H9 (cell line): ENCODE data around the gene CCDC85A. TPM values are rescaled to one million over a fixed set of nuclear protein-coding genes. Genes with fewer than 3 reads are reported as not detected.

Experiments
- DNase-seq: peaks from one replicate; pipeline ENCODE4 v3.0.0-alpha.2; 2017
- H2AFZ ChIP-seq: one replicate; pipeline ENCODE4 v1.6.1; 2013; ENCODE audit warnings: mild to moderate bottlenecking, low read length, control low read depth, moderate library complexity
- H2AK5ac ChIP-seq: 2 replicates; pipeline ENCODE4 v1.6.1; 2013; ENCODE audit warnings: low read length, control low read depth, mixed read lengths; ENCODE audit not compliant: insufficient read length
- H2BK120ac ChIP-seq: one replicate; pipeline ENCODE4 v1.6.1; 2013; ENCODE audit warnings: low read depth, mild to moderate bottlenecking, low read length, control low read depth, inconsistent platforms; ENCODE audit not compliant: poor library complexity, severe bottlenecking
- H2BK12ac ChIP-seq: 2 replicates; pipeline ENCODE4 v1.6.1; 2013; ENCODE audit warnings: low read length, control low read depth, mixed read lengths, low read depth; ENCODE audit not compliant: insufficient read length
- H2BK15ac ChIP-seq: 2 replicates; pipeline ENCODE4 v1.6.1; 2013; ENCODE audit warnings: low read depth, low read length, control low read depth
- H2BK20ac ChIP-seq: one replicate; pipeline ENCODE4 v1.6.1; 2013; ENCODE audit warnings: low read depth, mild to moderate bottlenecking, low read length, control low read depth, inconsistent platforms; ENCODE audit not compliant: poor library complexity, severe bottlenecking
- H2BK5ac ChIP-seq: 2 replicates; pipeline ENCODE4 v1.6.1; 2013; ENCODE audit warnings: low read length, control low read depth, mixed read lengths; ENCODE audit not compliant: insufficient read length
- H3K14ac ChIP-seq: 2 replicates; pipeline ENCODE4 v1.6.1; 2013; ENCODE audit warnings: low read length, control low read depth; ENCODE audit not compliant: insufficient read depth
- H3K18ac ChIP-seq: 2 replicates; pipeline ENCODE4 v1.6.1; 2013; ENCODE audit warnings: low read depth, mild to moderate bottlenecking, mixed read lengths, low read length, control low read depth; ENCODE audit not compliant: insufficient read length
- H3K23ac ChIP-seq: 2 replicates; pipeline ENCODE4 v1.6.1; 2013; ENCODE audit warnings: low read length, control low read depth, mixed read lengths, low read depth; ENCODE audit not compliant: insufficient read length
- H3K23me2 ChIP-seq: 2 replicates; pipeline ENCODE4 v1.6.1; 2013; ENCODE audit warnings: low read depth, mild to moderate bottlenecking, mixed read lengths, low read length, control low read depth; ENCODE audit not compliant: insufficient read length, poor library complexity, severe bottlenecking
- H3K27ac ChIP-seq: 2 replicates; pipeline ENCODE4 v1.5.1; 2013; ENCODE audit warnings: low read length, control low read depth, mixed read lengths, low read depth; ENCODE audit not compliant: insufficient read length
- H3K27me3 ChIP-seq: 2 replicates; pipeline ENCODE4 v1.6.1; 2013; ENCODE audit warnings: low read length, control low read depth, inconsistent platforms; ENCODE audit not compliant: insufficient read depth
- H3K4ac ChIP-seq: 2 replicates; pipeline ENCODE4 v1.6.1; 2013; ENCODE audit warnings: low read depth, mild to moderate bottlenecking, control low read depth, inconsistent platforms, low read length, moderate library complexity
- H3K4me1 ChIP-seq: 2 replicates; pipeline ENCODE4 v1.6.1; 2013; ENCODE audit warnings: low read length, control low read depth, inconsistent platforms; ENCODE audit not compliant: insufficient read depth
- H3K4me2 ChIP-seq: 2 replicates; pipeline ENCODE4 v1.6.1; 2013; ENCODE audit warnings: low read length, control low read depth, mixed read lengths; ENCODE audit not compliant: insufficient read length, insufficient read depth
- H3K56ac ChIP-seq: 2 replicates; pipeline ENCODE4 v1.6.1; 2013; ENCODE audit warnings: low read depth, mild to moderate bottlenecking, mixed read lengths, low read length, control low read depth; ENCODE audit not compliant: insufficient read length
- H3K79me1 ChIP-seq: 2 replicates; pipeline ENCODE4 v1.6.1; 2013; ENCODE audit warnings: low read depth, mild to moderate bottlenecking, moderate library complexity, low read length, control low read depth, inconsistent platforms; ENCODE audit not compliant: insufficient read depth, poor library complexity, severe bottlenecking
- H3K79me2 ChIP-seq: 2 replicates; pipeline ENCODE4 v1.6.1; 2013; ENCODE audit warnings: low read length, control low read depth, inconsistent platforms; ENCODE audit not compliant: insufficient read depth
- H3K9ac ChIP-seq: 2 replicates; pipeline ENCODE4 v1.6.1; 2013; ENCODE audit warnings: low read length, control low read depth, mixed read lengths; ENCODE audit not compliant: insufficient read length; ENCODE audit errors: extremely low read depth
- H3K9me3 ChIP-seq: one replicate; pipeline ENCODE4 v1.6.1; 2013; ENCODE audit warnings: low read depth, low read length, inconsistent platforms; ENCODE audit not compliant: control insufficient read depth
- H3T11ph ChIP-seq: one replicate; pipeline ENCODE4 v1.6.1; 2013; ENCODE audit warnings: mild to moderate bottlenecking, low read length, control low read depth, inconsistent platforms
- H4K20me1 ChIP-seq: one replicate; pipeline ENCODE4 v1.6.1; 2013; ENCODE audit not compliant: control insufficient read depth, insufficient read length, insufficient read depth
- H4K5ac ChIP-seq: 2 replicates; pipeline ENCODE4 v1.6.1; 2013; ENCODE audit warnings: low read depth, mild to moderate bottlenecking, mixed read lengths, low read length, control low read depth; ENCODE audit not compliant: insufficient read length
- H4K8ac ChIP-seq: replicated peaks from 2 replicates; pipeline ENCODE4 v1.6.1; 2013; ENCODE audit warnings: low read length, control low read depth, mixed read lengths, low read depth; ENCODE audit not compliant: insufficient read length
- H4K91ac ChIP-seq: 2 replicates; pipeline ENCODE4 v1.6.1; 2013; ENCODE audit warnings: low read depth, mild to moderate bottlenecking, moderate library complexity, mixed read lengths, low read length, control low read depth; ENCODE audit not compliant: insufficient read length
- H3K27ac Mint-ChIP-seq, 3 experiments: 2 replicates in 2 of 3; 3 replicates in 1 of 3; pipeline ENCODE4 v1.8.0; 2020 to 2021; ENCODE audit warnings: mixed read lengths in 3 of 3, mild to moderate bottlenecking in 1 of 3, moderate library complexity in 1 of 3
- H3K27me3 Mint-ChIP-seq: 2 replicates; pipeline ENCODE4 v1.8.0; 2021; ENCODE audit warnings: low read depth, mild to moderate bottlenecking, moderate library complexity, mixed read lengths
- H3K36me3 Mint-ChIP-seq, 3 experiments: 2 replicates in 2 of 3; 3 replicates in 1 of 3; pipeline ENCODE4 v1.8.0; 2020 to 2021; ENCODE audit warnings: low read depth in 3 of 3, mixed read lengths in 3 of 3; ENCODE audit not compliant: insufficient read depth in 1 of 3
- H3K4me1 Mint-ChIP-seq, 2 experiments: 2 replicates each; pipeline ENCODE4 v1.8.0; 2020; ENCODE audit warnings: mixed read lengths in 2 of 2
- H3K4me3 Mint-ChIP-seq, 2 experiments: 2 replicates in 1 of 2; 3 replicates in 1 of 2; pipeline ENCODE4 v1.8.0; 2020 to 2021; ENCODE audit warnings: mild to moderate bottlenecking in 2 of 2, mixed read lengths in 2 of 2, moderate library complexity in 1 of 2
- H3K9me3 Mint-ChIP-seq, 2 experiments: 2 replicates in 1 of 2; 3 replicates in 1 of 2; pipeline ENCODE4 v1.8.0; 2020; ENCODE audit warnings: mild to moderate bottlenecking in 2 of 2, mixed read lengths in 2 of 2, moderate library complexity in 1 of 2
- WGBS: extraction: QIAGEN DNeasy Blood & Tissue Kit; methylation state at CpG from one replicate; pipeline ENCODE4 v1.1.7; 2013; ENCODE audit warnings: missing lambda C conversion rate, low lambda C conversion rate, mixed read lengths; ENCODE audit not compliant: insufficient read length; ENCODE audit errors: extremely low coverage; 5-methylcytosine and 5-hydroxymethylcytosine counted together
- total RNA-seq: library from RNA; stranded (reverse); gene quantifications from 2 replicates; pipeline ENCODE4 v1.2.1, GENCODE V29; 2021
- TF ChIP-seq, protein P1 (sequence below): fragments of 200-600 bp; sonication (generic); conservative IDR thresholded peaks from 3 replicates; pipeline ENCODE4 v1.8.0; 2021; ENCODE audit warnings: antibody characterized with exemption, mild to moderate bottlenecking

Gene CCDC85A
- total RNA-seq, 1 experiment from 2014 or later: 0.17 TPM

DNA sequence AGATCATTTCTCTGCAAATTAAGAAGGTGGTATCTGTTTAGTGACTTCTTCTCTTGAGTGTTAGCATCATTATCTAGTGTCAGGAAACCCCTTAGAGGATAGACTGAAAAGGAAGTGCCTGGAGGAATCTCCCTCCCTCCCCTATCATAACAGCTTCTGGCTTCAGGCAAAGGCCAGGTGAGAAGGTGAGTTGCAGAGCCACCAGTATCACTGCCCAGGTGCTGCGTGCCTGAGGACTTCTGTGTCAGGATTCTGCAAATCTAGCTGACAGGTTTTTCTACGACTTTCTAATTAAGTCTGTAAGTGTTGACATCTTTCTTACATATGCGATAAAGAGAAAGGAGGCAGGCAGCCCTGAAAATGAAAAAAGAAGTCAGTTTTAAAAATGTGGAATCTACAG is 111.9 kb downstream of the CCDC85A start:
- Histone ChIP-seq H4K91ac (no peak overlapping the region), H3K56ac (no peak overlapping the region), H3K4me1 (no peaks in the 10 kb centered on the region), H4K5ac (no peak overlapping the region), H3K9me3 (no peaks in the 10 kb centered on the region), H2BK12ac (no peak overlapping the region), H2BK15ac (no peak overlapping the region), H3K27me3 (no peaks in the 10 kb centered on the region), H3K79me2 (no peaks in the 10 kb centered on the region), H3T11ph (no peak overlapping the region), H4K8ac (no peak overlapping the region), H3K14ac (no peak overlapping the region), H3K4me2 (no peak overlapping the region), H3K79me1 (no peaks in the 10 kb centered on the region), H3K27ac (no peak overlapping the region), H3K18ac (no peak overlapping the region), H3K9ac (no peak overlapping the region), H2BK20ac (no peak overlapping the region), H2BK120ac (no peak overlapping the region), H2AK5ac (no peak overlapping the region), H3K23me2 (no peaks in the 10 kb centered on the region), H3K23ac (no peak overlapping the region), H4K20me1 (no peaks in the 10 kb centered on the region), H2BK5ac (no peak overlapping the region), H2AFZ (no peak overlapping the region), H3K4ac (no peak overlapping the region)
- no peak for DNase-seq
- TF ChIP-seq, protein P1, sequence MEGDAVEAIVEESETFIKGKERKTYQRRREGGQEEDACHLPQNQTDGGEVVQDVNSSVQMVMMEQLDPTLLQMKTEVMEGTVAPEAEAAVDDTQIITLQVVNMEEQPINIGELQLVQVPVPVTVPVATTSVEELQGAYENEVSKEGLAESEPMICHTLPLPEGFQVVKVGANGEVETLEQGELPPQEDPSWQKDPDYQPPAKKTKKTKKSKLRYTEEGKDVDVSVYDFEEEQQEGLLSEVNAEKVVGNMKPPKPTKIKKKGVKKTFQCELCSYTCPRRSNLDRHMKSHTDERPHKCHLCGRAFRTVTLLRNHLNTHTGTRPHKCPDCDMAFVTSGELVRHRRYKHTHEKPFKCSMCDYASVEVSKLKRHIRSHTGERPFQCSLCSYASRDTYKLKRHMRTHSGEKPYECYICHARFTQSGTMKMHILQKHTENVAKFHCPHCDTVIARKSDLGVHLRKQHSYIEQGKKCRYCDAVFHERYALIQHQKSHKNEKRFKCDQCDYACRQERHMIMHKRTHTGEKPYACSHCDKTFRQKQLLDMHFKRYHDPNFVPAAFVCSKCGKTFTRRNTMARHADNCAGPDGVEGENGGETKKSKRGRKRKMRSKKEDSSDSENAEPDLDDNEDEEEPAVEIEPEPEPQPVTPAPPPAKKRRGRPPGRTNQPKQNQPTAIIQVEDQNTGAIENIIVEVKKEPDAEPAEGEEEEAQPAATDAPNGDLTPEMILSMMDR: no peak
- no peak overlapping the region for H3K4me3 Mint-ChIP-seq
- H3K4me1 Mint-ChIP-seq: peaks cover 17 to 21% of the 10 kb centered on the region in 2 experiments
- no peaks in the 10 kb centered on the region for H3K9me3 Mint-ChIP-seq
- no peak overlapping the region for H3K27ac Mint-ChIP-seq
- H3K36me3 Mint-ChIP-seq: no peaks in the 10 kb centered on the region
- no peaks in the 10 kb centered on the region for H3K27me3 Mint-ChIP-seq
- no CpG with 5 or more reads among the region's 3 CpGs for WGBS
